Testis (tissue), 3 donors: ENCODE measurements around the gene PDS5B. TPM values are rescaled to one million over a fixed set of nuclear protein-coding genes. Genes with fewer than 3 reads are reported as not detected.

Experiments used
- DNase-seq: peaks from one replicate; pipeline ENCODE4 v3.0.0-alpha.2; 2019
- H3K27ac ChIP-seq, 2 donors: fragments of 200-600 bp; sonication (generic); one replicate each; pipeline ENCODE4 v1.5.1; 2019
- H3K27me3 ChIP-seq: fragments of 200-600 bp; sonication (generic); one replicate; pipeline ENCODE4 v1.5.1; 2019
- H3K36me3 ChIP-seq: fragments of 200-600 bp; sonication (generic); one replicate; pipeline ENCODE4 v1.5.1; 2017; ENCODE audit warnings: low read depth; ENCODE audit errors: missing control alignments
- H3K4me1 ChIP-seq: fragments of 200-600 bp; sonication (generic); one replicate; pipeline ENCODE4 v1.5.1; 2019
- H3K4me3 ChIP-seq, 2 donors: fragments of 200-600 bp; sonication (generic); one replicate each; pipeline ENCODE4 v1.5.1; 2017 to 2019
- H3K9me3 ChIP-seq: fragments of 200-600 bp; sonication (generic); one replicate; pipeline ENCODE4 v1.5.1; 2017
- POLR2A ChIP-seq: fragments of 450-650 bp; IDR thresholded peaks from one replicate; pipeline ENCODE4 v1.6.1; 2017; ENCODE audit warnings: antibody characterized with exemption, mild to moderate bottlenecking, moderate library complexity
- WGBS, 2 donors: methylation state at CpG; one replicate each; pipeline ENCODE4 v1.1.5; 2018; 5-methylcytosine and 5-hydroxymethylcytosine counted together
- intact Hi-C: fragments of 100-400 bp; cut with DNase I; formaldehyde crosslinking; loops from one replicate; pipeline ENCODE4 v1.15.1; 2023; ENCODE audit warnings: low total_unique reads
- polyA plus RNA-seq: library from polyadenylated mRNA; stranded (reverse); fragments of 350-450 nt; fragmentation: Illumina TruSeq; extraction: RNeasy Lipid Tissue Mini Kit (QIAGEN cat#74804); gene quantifications from one replicate; pipeline ENCODE4 v1.2.3, GENCODE V29; 2014; ENCODE audit warnings: low read depth, low replicate concordance; ENCODE audit not compliant: insufficient read depth
- total RNA-seq, 2 donors: library from RNA; depleted of rRNA; stranded (reverse); fragments of >200 nt; gene quantifications; one replicate each; pipeline ENCODE4 v1.2.3, GENCODE V29; 2016
- TF ChIP-seq, protein P1 (sequence below), 3 experiments: fragments of 450-650 bp in 2 of 3; fragments of 200-600 bp in 1 of 3; sonication (generic) in 1 of 3; IDR thresholded peaks; one replicate each; pipeline ENCODE4 v1.5.1; 2016 to 2019; ENCODE audit warnings: antibody characterized with exemption in 3 of 3, mild to moderate bottlenecking in 2 of 3, moderate library complexity in 1 of 3

Gene PDS5B
- total and polyA plus RNA-seq, 3 donors from 2014 or later: 19.0 to 52.4 (median 46.3) TPM

DNA sequence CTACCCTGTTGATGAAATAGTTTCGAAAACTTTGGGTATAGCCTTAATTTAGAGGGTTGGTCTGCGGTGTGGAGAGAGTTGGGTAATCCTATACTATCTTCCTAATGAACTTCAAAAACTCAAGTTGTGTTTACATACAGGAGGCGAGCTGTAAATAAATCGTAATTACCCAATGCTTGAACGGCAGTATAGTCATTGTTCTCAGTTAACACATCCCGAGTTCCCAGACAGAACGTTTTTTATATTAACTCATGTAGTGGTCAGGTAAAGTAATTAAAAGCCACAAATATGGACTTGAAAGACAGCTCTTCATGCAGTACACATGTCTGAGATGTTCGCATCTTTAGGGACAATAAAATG, 1.5 kb downstream of the PDS5B start:
- peak overlapping the region; percentile 89 to 99 for H3K27ac ChIP-seq
- WGBS, 2 donors: 1% methylated on average over 8 of the region's 8 CpGs
- no peaks in the 10 kb centered on the region for H3K27me3 ChIP-seq
- intact Hi-C loops: loop anchor here (5.0 kb wide), 1 partner anchor 955 kb away; no protein-coding TSS in a partner anchor
- H3K9me3 ChIP-seq: no peaks in the 10 kb centered on the region
- H3K4me1 ChIP-seq: peaks cover 8% of the 10 kb centered on the region
- TF ChIP-seq, protein P1, sequence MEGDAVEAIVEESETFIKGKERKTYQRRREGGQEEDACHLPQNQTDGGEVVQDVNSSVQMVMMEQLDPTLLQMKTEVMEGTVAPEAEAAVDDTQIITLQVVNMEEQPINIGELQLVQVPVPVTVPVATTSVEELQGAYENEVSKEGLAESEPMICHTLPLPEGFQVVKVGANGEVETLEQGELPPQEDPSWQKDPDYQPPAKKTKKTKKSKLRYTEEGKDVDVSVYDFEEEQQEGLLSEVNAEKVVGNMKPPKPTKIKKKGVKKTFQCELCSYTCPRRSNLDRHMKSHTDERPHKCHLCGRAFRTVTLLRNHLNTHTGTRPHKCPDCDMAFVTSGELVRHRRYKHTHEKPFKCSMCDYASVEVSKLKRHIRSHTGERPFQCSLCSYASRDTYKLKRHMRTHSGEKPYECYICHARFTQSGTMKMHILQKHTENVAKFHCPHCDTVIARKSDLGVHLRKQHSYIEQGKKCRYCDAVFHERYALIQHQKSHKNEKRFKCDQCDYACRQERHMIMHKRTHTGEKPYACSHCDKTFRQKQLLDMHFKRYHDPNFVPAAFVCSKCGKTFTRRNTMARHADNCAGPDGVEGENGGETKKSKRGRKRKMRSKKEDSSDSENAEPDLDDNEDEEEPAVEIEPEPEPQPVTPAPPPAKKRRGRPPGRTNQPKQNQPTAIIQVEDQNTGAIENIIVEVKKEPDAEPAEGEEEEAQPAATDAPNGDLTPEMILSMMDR (IDR thresholded peaks at IDR 0.05): no peak
- TF ChIP-seq POLR2A: no peak
- no peaks in the 10 kb centered on the region for H3K36me3 ChIP-seq
- no peak for DNase-seq
- H3K4me3 ChIP-seq: peak overlapping the region; percentile 77 to 91

- H3K9me3 ChIP-seq: no peaks in the 10 kb centered on the region
- no peak for DNase-seq
Observed at GRCh38 chr13:32588736-32589135, 2.5 kb downstream of the PDS5B start.

DNA sequence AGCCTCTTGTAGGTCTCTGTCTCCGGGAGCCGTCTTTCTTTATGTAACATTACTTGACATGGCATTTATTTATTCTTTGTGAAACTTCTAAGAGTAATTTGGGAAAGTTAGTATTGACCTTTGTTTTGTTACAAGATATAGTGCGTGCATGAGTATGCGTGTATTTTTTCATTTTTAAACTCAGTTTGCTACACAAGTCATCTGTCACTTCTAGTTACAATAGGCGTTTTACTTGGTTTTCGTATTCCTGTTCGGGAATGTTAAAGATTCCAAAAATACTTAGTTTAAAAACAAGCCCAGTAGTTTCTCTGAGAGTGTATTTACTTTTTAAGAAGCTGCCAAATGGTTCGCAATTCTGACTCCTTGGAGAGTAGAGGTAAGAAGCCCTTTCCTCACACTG, 3.2 kb downstream of the PDS5B start:
- intact Hi-C loops: loop anchor here (5.0 kb wide), 1 partner anchor 953 kb away; no protein-coding TSS in a partner anchor
- Histone ChIP-seq H3K4me3 (no peak overlapping the region), H3K27me3 (no peaks in the 10 kb centered on the region), H3K9me3 (no peaks in the 10 kb centered on the region), H3K36me3 (no peaks in the 10 kb centered on the region), H3K27ac (peak overlapping the region; percentile 46 to 99), H3K4me1 (peaks cover 8% of the 10 kb centered on the region)
- no peak for DNase-seq
- TF ChIP-seq POLR2A: no peak
- TF ChIP-seq, protein P1 (IDR thresholded peaks at IDR 0.05): no peak
- WGBS, 2 donors: 35 to 38% methylated on average over 8 of the region's 8 CpGs

More at GRCh38 chr13:32588736-32589135, 2.5 kb downstream of the PDS5B start:
- 24 to 25% methylated on average over 5 of the region's 5 CpGs for WGBS, 2 donors
- Histone ChIP-seq H3K27ac (peak overlapping the region; percentile 46 to 99), H3K4me1 (peaks cover 8% of the 10 kb centered on the region), H3K27me3 (no peaks in the 10 kb centered on the region), H3K4me3 (no peak overlapping the region), H3K36me3 (no peaks in the 10 kb centered on the region)
- intact Hi-C loops: loop anchor here (5.0 kb wide), 1 partner anchor 954 kb away; no protein-coding TSS in a partner anchor
- TF ChIP-seq, protein P1 (IDR thresholded peaks at IDR 0.05): no peak
- TF ChIP-seq POLR2A: no peak

- 19 to 26% methylated on average over 2 of the region's 2 CpGs for WGBS, 2 donors
- no peak for DNase-seq
- H3K4me1 ChIP-seq: peaks cover 8% of the 10 kb centered on the region
- TF ChIP-seq, protein P1 (IDR thresholded peaks at IDR 0.05): no peak
- no peak for TF ChIP-seq POLR2A
- peak overlapping the region in 1 of 2 donors; percentile 99 for H3K27ac ChIP-seq
- no peak overlapping the region for H3K4me3 ChIP-seq
- H3K36me3 ChIP-seq: no peaks in the 10 kb centered on the region
- no peaks in the 10 kb centered on the region for H3K9me3 ChIP-seq
- H3K27me3 ChIP-seq: no peaks in the 10 kb centered on the region
- intact Hi-C loops: no loop called here
Observed at GRCh38 chr13:32590266-32590665, 4.0 kb downstream of the PDS5B start.

GRCh38 chr13:32592082-32592481, 5.8 kb downstream of the PDS5B start:
- no peak overlapping the region for H3K27ac ChIP-seq
- intact Hi-C loops: no loop called here

More at GRCh38 chr13:32592082-32592481, 5.8 kb downstream of the PDS5B start:
- no peak overlapping the region for H3K4me3 ChIP-seq
- no peaks in the 10 kb centered on the region for H3K36me3 ChIP-seq
- no peak for DNase-seq
- H3K4me1 ChIP-seq: peaks cover 5% of the 10 kb centered on the region
- TF ChIP-seq, protein P1 (IDR thresholded peaks at IDR 0.05): no peak
- no peak for TF ChIP-seq POLR2A
- H3K27me3 ChIP-seq: no peaks in the 10 kb centered on the region
- no peaks in the 10 kb centered on the region for H3K9me3 ChIP-seq
- WGBS, 2 donors: 79 to 96% methylated on average over 8 of the region's 8 CpGs
